Measurements from ENCODE around the gene NHLRC2. TPM values are rescaled to one million over a fixed set of nuclear protein-coding genes. Genes with fewer than 3 reads are reported as not detected.

Gene NHLRC2
- total RNA-seq, 2 donors from 2014 or later: 30.2 to 47.5 TPM

Other genes with a start within 250 kb of the NHLRC2 start
- not detected for gene NRAP, start 190.6 kb upstream of the NHLRC2 start, total RNA-seq
- 10 to 100 TPM; 31.2 to 45.8 TPM for gene CASP7, start 174.7 kb upstream of the NHLRC2 start, total RNA-seq
- gene PLEKHS1, start 103.0 kb upstream of the NHLRC2 start, total RNA-seq: under 1 TPM; 0.12 to 0.81 TPM
- gene DCLRE1A, start 579 bp upstream of the NHLRC2 start, total RNA-seq: 10 to 100 TPM; 10.7 to 11.4 TPM
- 1 to 10 TPM; 1.3 to 1.6 TPM for gene ADRB1, start 189.2 kb downstream of the NHLRC2 start, total RNA-seq